NCI-H510A (cell line): ENCODE results near the gene ALOX5.
"Not testable (repeated sequence)": the region's sequence is repeated elsewhere in the genome, so short reads cannot be mapped to it uniquely, and the experiment has no call there.

Experiments
- DNase-seq: peaks from one replicate; lab custom pipeline; 2025; lab: John Stamatoyannopoulos, UW

ALOX5 gene

GRCh38 chr10:45404770-45405120 lies 30.7 kb downstream of the ALOX5 start:
- DNase-seq, result no peak

GRCh38 chr10:45407542-45407941 lies 33.5 kb downstream of the ALOX5 start:
- no peak for DNase-seq

DNA sequence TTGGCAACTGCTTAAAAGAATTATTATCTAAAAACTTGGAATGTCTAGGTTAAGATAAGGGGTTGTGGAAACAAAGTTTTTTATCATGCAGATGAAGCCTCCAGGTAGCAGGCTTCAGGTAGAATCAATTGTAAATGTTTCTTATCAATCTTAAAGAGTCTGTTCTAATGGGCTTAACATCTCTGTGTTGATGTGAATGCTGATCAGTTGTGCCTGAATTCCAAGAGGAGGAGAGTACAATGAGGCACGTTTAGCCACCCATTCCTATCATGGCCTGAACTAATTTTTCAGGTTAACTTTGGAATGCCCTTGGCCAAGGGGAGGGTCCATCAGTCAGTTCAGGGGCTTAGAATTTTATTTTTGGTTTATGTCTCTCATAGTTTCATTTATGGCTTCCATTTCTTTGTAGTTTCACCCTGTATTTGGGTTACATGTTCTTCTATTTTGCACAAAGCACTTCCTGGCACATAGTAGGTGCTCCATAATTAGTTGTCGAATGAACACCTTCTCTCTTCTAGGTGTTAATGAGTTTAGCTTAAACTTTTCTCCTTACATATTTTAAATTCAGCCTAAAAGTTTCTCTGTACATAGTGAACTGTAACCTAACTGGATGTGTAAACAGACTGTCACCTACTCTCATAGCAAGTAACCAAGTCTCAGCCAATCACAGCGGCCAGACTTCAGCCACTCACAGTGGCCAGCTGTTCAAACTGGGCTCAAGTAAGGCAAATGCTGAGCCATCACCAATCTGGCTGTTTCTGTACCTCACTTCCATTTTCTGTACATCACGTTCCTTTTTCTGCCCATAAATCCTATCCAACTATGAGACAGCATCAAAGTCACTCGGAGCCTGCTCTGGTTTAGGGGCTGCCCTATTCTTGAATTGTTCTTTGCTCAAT lies 34.7 kb downstream of the ALOX5 start:
- DNase-seq, result no peak

DNA sequence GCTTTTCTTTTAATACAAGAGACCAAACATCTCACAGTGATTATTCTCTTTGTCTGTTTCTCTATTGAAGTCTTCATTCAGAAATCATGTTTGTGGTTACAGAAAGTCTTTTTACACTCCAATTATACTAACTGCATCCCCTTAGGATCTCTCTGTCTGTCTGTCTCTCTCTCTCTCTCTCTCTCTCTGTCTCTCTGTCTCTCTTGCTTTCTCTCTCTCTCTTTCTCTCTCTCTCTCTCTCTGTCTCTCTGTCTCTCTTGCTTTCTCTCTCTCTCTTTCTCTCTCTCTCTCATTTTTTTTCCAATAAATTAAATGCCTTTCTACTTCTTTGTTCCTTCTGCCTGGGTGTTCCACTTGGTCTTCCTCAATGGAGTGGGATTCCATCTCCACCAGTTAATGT lies 35.3 kb downstream of the ALOX5 start:
- DNase-seq, result not testable (repeated sequence)

DNA sequence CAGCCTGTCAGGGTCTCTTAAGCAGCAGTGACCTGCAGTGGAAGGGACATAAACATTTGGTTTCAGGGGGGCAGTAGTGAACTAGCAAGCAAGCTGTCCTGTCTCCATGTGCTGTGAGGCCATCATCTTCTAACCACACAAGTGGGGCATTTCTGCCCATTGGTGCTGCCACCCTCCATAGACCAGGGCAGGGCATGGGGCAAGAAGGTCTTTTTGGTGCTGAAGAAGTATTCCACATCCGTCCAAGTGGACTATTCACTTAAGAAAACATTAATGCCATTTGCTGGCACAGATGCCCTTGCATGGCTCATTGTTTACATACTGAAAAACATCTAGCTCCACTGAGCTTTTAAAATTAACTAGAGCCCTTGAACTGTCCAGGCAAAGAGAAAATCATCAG lies 35.8 kb downstream of the ALOX5 start:
- DNase-seq, result no peak

GRCh38 chr10:45410489-45410806 lies 36.4 kb downstream of the ALOX5 start:
- DNase-seq, result no peak

DNA sequence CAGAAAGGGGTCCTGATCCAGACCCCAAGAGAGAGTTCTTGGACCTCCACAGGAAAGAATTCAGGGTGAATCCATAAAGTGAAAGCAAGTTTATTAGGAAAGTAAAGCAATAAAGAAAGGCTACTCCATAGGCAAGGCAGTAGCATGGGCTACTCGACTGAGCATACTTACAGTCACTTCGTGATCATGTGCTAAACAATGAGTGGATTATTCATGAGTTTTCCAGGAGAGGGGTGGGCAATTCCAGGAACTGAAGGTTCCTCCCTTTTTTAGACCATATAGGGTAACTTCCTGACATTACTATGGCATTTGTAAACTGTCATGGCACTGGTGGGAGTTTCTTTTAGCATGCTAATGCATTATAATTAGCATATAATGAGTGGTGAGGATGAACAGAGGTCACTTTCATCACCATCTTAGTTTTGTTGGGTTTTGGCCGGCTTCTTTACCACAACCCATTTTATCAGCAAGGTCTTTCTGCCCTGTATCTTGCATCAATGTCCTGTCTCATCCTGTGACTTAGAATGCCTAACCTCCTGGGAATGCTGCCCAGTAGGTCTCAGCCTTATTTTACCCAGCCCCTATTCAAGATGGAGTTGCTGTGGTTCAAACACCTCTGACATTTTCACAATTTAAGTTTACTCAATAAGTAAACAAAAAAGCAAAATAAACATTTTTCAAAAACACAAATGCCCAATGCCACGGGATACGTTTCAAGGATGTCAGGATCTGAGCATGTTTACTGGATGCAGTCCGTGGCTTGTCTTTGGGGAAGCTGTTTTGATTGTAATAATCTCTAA lies 37.0 kb downstream of the ALOX5 start:
- no peak for DNase-seq

DNA sequence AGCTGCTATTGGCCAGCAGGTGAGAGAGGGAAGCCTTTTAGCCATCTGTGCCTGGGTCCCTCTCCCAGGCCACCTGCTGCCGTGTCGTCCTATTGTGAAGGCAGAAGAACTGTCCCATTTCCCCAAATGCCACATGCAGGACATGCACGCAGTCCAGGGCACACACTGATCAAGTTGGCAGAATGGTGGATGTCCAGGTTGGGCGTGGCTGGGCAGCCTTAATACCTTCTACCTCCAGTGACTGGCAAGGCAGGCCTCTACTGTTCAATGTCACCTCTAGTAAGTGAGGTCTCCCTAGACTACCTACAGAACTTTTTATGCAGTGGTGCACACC lies 37.6 kb downstream of the ALOX5 start:
- no peak for DNase-seq

DNA sequence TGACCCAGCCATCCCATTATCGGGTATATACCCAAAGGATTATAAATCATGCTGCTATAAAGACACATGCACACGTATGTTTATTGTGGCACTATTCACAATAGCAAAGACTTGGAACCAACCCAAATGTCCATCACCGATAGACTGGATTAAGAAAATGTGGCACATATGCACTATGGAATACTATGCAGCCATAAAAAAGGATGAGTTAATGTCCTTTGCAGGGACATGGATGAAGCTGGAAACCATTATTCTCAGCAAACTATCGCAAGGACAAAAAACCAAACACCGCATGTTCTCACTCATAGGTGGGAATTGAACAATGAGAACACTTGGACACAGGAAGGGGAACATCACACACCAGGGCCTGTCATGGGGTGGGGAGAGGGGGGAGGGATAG lies 41.0 kb downstream of the ALOX5 start:
- DNase-seq, result not testable (repeated sequence)

- no peak for DNase-seq
Measured at GRCh38 chr10:45416603-45417002, 42.6 kb downstream of the ALOX5 start.

- no peak for DNase-seq
Measured at GRCh38 chr10:45417746-45418145, 43.7 kb downstream of the ALOX5 start.

DNA sequence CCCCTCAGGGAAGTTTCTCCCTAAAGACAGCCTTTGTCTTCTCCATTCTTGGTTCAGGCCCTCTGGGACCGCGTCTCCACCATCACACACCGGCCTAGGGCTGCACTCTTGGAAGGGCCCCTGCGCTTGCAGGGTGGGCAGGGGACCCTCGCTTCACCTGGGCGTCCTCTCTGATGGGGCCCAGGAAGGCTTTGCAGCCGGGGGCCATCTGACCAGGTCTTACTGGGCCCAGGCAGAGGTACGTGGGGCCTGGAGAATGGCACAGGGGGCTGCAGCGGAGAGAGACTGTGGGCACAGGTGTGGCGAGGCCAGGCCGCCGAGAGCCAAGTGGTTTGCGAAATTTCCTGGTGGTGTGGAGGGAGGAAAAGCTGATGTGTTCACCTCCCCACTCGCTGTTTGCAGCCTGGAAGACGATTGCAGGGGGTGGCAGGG lies 44.4 kb downstream of the ALOX5 start:
- DNase-seq, result no peak

DNA sequence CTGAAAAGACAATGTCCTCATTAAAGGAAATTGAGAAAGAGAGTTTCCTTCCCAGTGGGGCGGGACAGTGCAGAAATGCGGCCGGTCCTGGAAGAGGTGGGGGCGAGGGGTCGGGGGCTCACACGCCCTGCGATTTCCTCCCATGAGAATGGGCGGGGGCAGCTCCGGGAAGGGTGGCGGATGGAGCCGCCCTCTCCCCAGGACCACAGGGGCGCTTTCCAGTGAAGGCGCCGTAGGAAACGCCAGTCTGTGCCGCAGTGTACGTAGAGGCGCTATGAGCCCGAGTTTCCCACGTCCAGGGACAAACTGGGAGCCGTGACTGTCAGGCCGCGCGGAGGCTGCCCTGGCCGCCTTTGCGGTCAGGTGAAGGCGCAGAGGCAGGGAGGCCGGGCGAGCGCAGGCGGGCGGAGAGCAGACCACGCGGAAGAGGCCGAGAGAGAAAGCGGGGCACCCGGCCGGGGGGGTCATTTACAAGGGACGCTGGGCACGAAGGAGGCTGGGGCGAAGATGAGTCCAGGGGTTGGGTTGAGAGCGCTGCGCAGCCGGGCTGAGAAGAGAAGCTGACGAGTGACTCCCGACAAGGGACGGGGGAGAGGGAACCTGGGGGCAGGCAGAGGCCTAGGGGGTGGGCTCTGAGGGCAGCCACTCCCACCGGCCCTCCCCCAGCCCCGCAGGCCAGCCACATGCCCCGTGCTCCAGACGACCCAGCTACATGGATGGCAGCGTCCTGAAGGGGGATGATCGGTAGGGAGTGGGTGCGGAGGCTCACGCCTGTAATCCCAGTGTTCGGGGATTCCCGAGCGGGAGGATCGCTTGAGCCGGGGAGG lies 45.0 kb downstream of the ALOX5 start:
- peak; percentile 63 for DNase-seq

DNA sequence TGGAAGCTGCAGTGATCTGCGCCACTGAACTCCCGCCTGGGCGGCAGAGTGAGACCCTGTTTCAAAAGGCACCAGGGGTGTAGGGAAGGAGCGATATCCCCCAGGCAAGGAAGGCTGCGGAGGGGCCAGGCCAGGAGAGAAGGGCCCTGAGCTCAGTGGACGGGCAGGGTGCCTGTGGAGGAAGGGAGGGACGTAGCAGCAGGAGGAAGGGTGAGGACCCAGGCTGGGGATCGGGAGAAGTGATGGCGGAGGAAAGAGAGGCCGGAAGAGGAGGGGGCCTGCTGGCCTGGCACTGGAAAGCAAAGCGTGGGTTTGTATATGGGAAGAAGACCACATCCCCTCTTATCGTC lies 45.6 kb downstream of the ALOX5 start:
- DNase-seq, result no peak

GRCh38 chr10:45420453-45421192 lies 46.6 kb downstream of the ALOX5 start:
- DNase-seq, result peak; percentile 29

GRCh38 chr10:45421221-45422097 lies 47.4 kb downstream of the ALOX5 start:
- DNase-seq, result no peak

DNA sequence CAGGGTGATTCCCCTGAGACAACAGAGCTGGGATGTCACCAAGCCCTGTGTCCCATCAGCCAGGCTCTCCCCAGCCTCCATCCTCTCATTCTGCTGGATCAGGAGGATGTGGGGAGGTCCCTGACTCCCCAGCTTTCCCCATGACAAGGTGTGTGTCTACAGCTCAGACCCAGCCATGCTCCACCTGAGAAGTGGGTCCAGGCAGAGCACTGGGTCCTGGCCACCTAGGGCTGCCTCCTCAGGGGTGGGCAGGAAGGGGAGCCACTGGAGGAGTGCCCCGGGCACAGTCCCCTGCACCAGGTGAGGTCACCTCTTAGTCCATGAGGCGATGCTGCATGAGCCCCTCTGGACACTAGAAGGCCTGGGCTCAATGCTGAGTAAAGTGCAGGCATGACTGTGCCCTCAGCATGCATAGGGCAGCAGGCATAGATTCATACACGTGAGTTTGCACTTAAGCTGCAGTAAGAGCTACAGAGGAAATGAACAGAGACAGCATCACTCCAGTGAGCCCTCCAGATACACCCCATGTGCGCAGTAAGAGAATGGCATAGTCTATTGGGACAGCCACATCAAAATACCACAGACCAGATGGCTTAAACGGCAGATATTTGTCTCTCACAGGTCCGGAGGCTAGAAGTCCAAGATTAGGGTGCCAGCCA lies 48.3 kb downstream of the ALOX5 start:
- no peak for DNase-seq

GRCh38 chr10:45422866-45423659 lies 49.0 kb downstream of the ALOX5 start:
- DNase-seq, result no peak

- no peak for DNase-seq
Measured at GRCh38 chr10:45423976-45424499, 50.0 kb downstream of the ALOX5 start.
